Fibroblast of skin of right biceps (primary cell): Measurements from ENCODE around the gene LIPI.
"Not testable (repeated sequence)": the region's sequence is repeated elsewhere in the genome, so short reads cannot be mapped to it uniquely, and the experiment has no call there.

Experiments used
- DNase-seq: peaks from one replicate; pipeline ENCODE4 v3.0.0-alpha.2; 2013

LIPI gene

DNA sequence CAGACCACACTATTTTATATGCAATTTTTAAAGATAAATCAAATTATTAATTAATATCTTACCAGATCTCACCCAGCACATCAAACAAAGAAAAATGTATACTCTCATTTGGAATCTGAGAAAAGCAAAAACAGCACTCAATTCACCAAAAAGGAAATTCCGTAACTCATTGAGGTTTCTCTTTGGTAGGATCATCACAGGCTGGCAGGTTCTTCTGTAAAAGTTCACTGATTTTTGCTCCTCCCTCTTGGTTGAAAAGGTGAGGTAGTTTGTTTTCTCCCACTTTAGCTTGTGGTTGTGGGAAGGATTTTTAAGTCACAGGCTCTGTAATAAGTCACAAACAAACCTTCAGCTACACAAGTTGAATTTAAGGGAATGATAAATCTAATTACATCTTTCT lies at the start of gene LIPI:
LIPI (minus strand) TSS at position 218 of the 400 bp plus-strand sequence; CDS start at position 108, 110 bp downstream.
- no peak for DNase-seq

DNA sequence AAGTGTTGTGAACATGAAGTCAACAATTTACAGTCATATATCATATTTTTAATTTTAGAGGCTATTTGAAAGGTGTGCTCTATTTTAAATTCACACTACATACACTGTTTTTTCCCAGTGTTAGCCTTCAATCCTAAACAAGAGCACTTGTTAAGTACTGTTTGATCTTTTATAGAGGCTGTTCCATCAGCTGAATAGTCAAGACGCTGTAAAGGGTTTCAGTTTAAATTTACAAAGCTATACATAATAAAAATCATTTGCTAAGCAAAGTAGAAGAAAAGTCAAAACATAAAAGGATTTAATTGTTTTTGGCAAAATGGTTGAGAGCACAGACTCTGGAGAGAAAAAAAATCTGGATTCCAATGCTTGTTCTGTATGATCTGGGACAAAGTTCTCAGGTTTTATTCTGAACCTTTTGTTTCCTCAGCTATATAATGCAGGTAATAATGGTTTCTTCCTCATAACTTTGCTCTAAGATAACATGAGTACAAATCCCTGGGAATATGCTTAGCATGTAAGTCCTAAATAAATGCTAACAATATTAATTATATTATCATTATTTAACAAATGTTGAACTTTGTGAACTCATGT lies 49.5 kb upstream of the LIPI start:
- DNase-seq: no peak

DNA sequence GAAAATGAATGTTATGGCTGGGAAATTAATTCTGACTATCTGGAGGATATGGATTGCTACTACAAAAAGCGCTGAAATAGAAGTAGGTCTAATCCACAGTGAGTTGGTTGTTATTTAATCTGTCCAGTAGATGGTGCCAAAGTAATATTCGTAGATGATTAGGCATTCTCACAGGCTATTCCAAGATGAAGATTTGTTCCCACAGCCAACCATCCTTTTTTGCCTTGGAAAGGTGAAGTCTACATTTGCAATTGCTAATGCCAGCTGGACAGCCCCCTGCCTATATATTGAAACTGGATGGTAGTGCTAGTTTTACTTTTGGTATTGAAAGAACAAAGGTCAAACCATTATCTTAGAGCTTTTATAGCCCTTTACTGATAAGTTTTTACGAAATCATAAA lies 49.0 kb upstream of the LIPI start:
- peak; percentile 34 for DNase-seq

GRCh38 chr21:14251336-14251735 lies 40.6 kb upstream of the LIPI start:
- no peak for DNase-seq

GRCh38 chr21:14245711-14246110 lies 35.0 kb upstream of the LIPI start:
- no peak for DNase-seq

GRCh38 chr21:14244911-14245310 lies 34.2 kb upstream of the LIPI start:
- no peak for DNase-seq

GRCh38 chr21:14243874-14244273 lies 33.1 kb upstream of the LIPI start:
- DNase-seq: no peak

DNA sequence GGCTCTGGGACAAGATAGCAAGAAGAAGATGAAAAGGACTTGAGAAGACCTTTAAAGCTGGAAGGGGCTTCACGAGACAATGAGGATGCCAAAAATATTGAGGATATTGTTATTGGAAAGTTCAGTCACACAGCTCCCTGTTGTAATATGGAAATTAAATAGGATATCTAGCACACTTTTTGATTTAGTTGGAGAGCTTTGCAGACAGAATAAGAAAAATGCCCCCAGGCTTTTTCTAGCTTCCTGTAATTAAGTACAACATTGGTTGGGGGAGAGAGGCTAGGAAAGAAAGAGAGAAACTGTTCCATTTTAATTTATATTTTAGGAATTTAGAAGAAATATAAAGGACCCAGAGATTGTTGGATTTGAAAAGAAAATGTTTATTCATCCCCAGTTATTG lies 32.7 kb upstream of the LIPI start:
- DNase-seq: no peak

- DNase-seq: no peak
Observed at GRCh38 chr21:14241297-14241696, 30.5 kb upstream of the LIPI start.

DNA sequence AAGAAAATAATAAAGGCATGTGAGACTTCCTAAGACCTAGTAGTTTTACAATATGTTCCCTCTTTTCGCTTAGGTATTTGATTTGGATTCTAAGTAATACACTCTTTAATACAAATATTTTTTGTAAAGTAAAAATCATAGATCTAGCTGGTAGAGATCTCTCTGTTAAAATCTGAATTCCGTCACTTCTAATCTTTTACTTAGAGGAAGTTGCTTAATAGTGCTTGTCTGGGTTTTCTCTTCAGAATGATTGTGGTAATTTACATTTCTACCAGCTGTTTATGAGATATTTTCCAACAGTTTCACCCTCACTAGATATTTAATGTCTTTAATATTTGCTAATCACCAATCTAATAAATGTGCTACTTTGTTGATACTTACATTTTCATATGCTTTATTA lies 28.5 kb upstream of the LIPI start:
- DNase-seq: no peak

- no peak for DNase-seq
Observed at GRCh38 chr21:14236180-14236579, 25.4 kb upstream of the LIPI start.

DNA sequence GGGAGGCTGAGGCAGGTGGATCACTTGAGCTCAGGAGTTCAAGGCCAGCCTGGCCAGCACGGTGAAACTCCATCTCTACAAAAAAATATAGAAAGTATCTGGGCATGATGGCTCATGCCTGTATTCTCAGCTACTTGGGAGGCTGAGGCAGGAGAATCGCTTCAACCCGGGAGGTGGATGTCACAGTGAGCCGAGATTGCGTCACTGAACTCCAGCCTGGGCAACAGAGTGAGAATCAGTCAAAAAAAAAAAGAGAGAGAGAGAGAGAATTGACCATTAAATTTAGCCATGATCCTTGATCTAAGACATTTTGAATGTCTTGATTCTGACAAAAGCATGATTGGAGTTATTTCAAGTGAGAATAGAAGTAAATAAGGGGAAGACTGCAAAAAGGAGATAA lies 24.3 kb upstream of the LIPI start:
- DNase-seq: no peak

- no peak for DNase-seq
Observed at GRCh38 chr21:14229399-14229798, 18.6 kb upstream of the LIPI start.

DNA sequence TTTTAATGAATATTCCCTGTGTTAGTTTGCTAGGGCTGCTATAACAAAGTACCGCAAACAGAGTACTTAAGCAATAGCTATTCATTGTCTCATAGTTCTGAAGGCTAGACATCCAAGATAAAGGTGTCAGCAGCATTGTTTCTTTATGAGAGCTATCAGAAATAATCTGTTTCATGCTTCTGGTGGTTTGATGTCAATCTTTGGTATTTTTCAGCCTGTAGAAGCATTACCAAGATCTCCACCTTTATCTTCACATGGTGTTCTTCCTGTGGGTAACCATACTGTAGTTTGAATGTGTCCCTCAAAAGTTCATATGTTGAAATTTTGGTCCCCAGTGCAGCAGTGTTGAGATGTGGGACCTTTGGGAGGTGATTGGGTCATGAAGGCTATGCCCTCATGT lies 12.6 kb upstream of the LIPI start:
- no peak for DNase-seq

GRCh38 chr21:14215971-14216641 lies 5.4 kb upstream of the LIPI start, which contains the start of gene RBM11:
RBM11 (plus strand) TSS chr21:14216157; CDS start chr21:14216187, 30 bp downstream.
- DNase-seq: peak; percentile 38

GRCh38 chr21:14213164-14213563 lies 2.4 kb upstream of the LIPI start:
- DNase-seq: no peak

- no peak for DNase-seq
Observed at GRCh38 chr21:14206222-14206621, 4.5 kb downstream of the LIPI start.

DNA sequence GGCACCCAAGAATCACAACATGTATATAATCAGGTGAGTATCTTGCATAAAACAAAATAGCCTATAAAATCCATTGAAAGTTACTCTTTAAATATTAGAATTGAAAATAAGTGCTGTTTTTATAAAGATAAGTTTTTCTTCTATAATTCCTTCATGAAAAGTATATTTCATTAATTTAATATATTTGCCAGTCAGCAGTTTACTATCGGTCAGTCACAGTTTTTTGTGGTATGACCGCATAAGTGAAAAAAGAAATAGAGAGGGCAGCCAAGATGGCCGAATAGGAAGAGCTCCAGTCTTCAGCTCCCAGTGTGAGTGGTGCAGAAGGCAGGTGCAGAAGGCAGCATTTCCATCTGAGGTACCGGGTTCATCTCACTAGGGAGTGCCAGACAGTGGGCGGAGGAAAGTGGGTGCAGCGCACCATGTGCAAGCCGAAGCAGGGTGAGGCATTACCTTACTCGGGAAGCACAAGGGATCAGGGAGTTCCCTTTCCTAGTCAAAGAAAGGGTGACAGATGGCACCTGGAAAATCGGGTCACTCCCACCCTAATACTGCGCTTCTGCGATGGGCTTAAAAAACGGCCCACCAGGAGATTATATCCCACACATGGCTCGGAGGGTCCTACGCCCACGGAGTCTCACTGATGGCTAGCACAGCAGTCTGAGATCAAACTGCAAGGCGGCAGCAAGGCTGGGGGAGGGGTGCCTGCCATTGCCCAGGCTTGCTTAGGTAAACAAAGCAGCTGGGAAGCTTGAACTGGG lies 44.1 kb downstream of the LIPI start:
- DNase-seq: not testable (repeated sequence)

DNA sequence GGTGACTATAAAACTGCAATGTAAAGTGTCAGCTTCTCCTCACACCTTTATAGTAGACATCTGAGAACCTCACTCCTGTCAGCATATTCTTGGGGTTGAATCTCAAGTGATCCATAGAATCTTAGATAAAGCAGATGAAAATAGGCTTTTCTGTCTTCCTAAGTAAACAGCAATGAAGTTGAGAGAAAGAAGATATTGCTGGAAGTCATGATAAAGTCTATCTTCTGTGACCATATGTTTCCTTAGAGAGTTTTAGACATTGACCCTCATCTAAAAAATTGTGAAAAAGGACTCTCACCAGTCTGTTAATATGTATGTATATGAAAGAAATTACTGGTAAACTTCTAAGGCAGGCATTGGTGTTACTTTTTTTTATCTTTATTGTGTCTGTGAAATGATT lies 66.8 kb downstream of the LIPI start:
- DNase-seq: no peak

- no peak for DNase-seq
Observed at GRCh38 chr21:14124266-14124665, 86.5 kb downstream of the LIPI start.

DNA sequence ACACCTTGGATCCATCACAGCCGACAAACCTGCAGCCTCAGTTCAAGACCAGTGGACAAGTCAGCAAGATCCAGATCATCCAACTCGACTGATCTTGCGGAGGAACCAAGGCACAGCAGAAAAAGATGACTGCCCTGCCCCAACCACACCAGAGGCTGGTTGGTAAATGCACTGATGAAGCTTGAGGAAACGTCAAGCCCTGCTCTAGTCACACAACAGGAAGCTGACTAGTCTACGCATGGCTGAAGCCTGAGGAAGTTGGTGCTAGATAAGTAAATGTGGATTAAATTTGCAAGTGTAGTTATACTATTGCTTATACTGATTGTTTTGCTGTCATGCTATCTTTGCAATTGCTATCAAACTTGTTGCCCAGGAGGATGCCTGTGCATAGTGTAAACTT lies 89.0 kb downstream of the LIPI start:
- no peak for DNase-seq

DNA sequence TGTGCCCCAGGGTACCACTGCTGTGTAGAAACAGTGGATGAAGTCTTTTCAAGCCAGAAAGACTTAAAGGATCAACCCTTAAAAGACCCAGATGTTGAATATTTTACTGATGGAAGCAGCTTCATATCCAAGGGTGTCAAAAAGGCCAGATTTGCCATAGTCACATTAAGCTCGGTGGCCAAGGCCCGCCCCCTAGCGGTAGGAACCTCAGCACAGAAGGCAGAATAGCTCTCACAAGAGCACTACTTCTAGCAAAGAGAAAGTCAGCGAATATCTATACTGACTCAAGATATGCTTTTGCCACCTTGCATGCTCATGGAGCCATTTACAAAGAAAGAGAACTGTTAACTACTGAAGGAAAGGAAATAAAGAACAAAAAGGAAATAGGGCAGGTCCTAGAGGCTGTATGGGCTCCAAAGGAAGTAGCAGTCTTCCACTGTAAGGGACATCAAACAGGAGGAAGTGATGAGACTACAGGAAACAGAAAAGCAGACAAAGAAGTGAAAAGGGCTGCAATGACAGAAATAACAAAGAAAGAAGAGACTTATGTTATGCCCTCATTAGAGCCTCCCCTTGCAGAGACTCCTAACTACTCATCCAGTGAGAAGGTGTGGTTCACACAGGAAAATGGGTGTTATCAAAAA lies 90.5 kb downstream of the LIPI start:
- DNase-seq: no peak

DNA sequence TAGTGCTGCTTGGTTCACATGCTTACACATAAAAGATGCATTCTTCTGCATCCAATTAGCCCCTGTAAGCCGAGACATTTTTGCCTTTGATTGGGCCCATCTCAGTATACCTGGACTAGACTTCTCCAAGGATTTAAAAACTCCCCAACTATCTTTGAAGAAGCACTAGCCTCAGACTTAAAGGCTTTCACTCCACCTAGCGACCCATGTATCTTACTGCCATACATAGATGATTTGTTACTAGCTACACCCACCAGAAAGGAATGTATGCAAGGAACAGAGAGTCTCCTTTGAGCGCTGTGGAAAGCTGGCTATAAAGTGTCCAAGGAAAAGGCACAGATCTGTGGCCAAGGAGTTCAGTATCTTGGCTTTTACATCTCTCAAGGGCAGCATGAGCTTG lies 91.7 kb downstream of the LIPI start:
- DNase-seq: no peak

GRCh38 chr21:14116080-14116481 lies 94.7 kb downstream of the LIPI start:
- DNase-seq: no peak
